ENCODE results near the gene FAM236D. TPM values are rescaled to one million over a fixed set of nuclear protein-coding genes. Genes with fewer than 3 reads are reported as not detected.

FAM236D gene
- total RNA-seq: not detected in 2 replicates

GRCh38 chrX:72808110-72808509, at the start of gene FAM236D:
Gene FAM236D, minus strand, starts transcription at chrX:72808210. Its CDS starts 100 bp downstream, at chrX:72808110.

GRCh38 chrX:72782560-72782959, 25.4 kb downstream of the FAM236D start, which contains the start of gene FAM236B:
Gene FAM236B, minus strand, starts transcription at chrX:72782660. Its CDS starts 100 bp downstream, at chrX:72782560.

GRCh38 chrX:72776653-72777466, 31.1 kb downstream of the FAM236D start, which contains the start of gene DMRTC1B:
Gene DMRTC1B, plus strand, starts transcription at chrX:72776890. Its CDS starts 68,246 bp downstream, at chrX:72845136.

Other genes starting within 250 kb of the FAM236D start
- 22.8 and 26.0 TPM in 2 replicates for gene HDAC8, start 235.4 kb downstream of the FAM236D start, total RNA-seq
- 5.5 and 9.4 TPM in 2 replicates for gene PHKA1, start 93.9 kb downstream of the FAM236D start, total RNA-seq
- gene DMRTC1B, start 31.3 kb downstream of the FAM236D start, total RNA-seq: not detected in 2 replicates
- gene FAM236B, start 25.6 kb downstream of the FAM236D start, total RNA-seq: not detected in 2 replicates
- gene FAM236C, start 104.4 kb upstream of the FAM236D start, total RNA-seq: not detected in 2 replicates
- gene FAM236A, start 130.0 kb upstream of the FAM236D start, total RNA-seq: not detected in 2 replicates
- gene DMRTC1, start 135.6 kb upstream of the FAM236D start, total RNA-seq: not detected in 2 replicates
- gene PABPC1L2B, start 194.7 kb upstream of the FAM236D start, total RNA-seq: not detected in 2 replicates

All from subcutaneous preadipocyte (primary cell).